GM18951 (cell line): Measurements from ENCODE around the gene MARCHF3.

Experiments
- POLR2A ChIP-seq: IDR thresholded peaks from 4 replicates; pipeline ENCODE4 v1.6.1; 2011; ENCODE audit warnings: mild to moderate bottlenecking; ENCODE audit not compliant: insufficient read length, insufficient read depth; ENCODE audit errors: extremely low read depth
- in situ Hi-C: fragments of 300-500 bp; cut with MboI; formaldehyde crosslinking; loops from one replicate; pipeline ENCODE4 v1.12.0; 2022; ENCODE audit warnings: low sequenced_read_pairs, mixed read lengths, inconsistent platforms; ENCODE audit not compliant: unreplicated experiment

Gene MARCHF3, protein sequence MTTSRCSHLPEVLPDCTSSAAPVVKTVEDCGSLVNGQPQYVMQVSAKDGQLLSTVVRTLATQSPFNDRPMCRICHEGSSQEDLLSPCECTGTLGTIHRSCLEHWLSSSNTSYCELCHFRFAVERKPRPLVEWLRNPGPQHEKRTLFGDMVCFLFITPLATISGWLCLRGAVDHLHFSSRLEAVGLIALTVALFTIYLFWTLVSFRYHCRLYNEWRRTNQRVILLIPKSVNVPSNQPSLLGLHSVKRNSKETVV

GRCh38 chr5:127030259-127031146 lies at the start of gene MARCHF3:
MARCHF3 (minus strand) TSS chr5:127030558; CDS start chr5:126918171, 112,387 bp downstream.
- in situ Hi-C loops, result no loop called here
- peak; percentile 92 for TF ChIP-seq POLR2A

DNA sequence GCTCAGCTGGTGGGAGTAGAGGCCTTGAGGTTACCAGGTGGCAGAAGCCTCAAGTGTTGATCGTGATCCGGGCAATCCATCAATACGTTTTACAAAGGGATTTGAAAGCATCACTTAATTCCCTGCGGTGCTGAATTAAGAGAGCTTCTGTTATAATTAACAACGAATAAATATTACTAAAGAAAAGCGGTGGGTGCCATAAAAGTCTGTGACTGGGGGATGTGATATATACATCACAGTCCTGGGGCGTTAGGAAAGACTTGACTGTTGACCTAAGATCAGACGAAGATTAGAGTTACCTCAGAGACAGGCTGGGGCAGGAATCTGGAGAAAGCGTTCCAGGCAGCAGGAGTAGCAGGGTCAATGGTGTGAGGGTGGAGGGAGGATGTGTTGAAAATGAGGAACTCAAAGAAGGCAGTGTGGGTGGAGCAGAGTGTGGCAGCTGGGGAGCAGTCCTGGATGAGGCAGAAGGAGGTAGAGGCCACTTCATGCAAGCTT lies 49.7 kb upstream of the MARCHF3 start:
- TF ChIP-seq POLR2A, result no peak
- in situ Hi-C loops, result no loop called here

- TF ChIP-seq POLR2A, result no peak
- in situ Hi-C loops, result no loop called here
Measured at GRCh38 chr5:127077366-127077765, 47.0 kb upstream of the MARCHF3 start.

GRCh38 chr5:127076315-127077129 lies 46.2 kb upstream of the MARCHF3 start:
- in situ Hi-C loops, result no loop called here
- no peak for TF ChIP-seq POLR2A

DNA sequence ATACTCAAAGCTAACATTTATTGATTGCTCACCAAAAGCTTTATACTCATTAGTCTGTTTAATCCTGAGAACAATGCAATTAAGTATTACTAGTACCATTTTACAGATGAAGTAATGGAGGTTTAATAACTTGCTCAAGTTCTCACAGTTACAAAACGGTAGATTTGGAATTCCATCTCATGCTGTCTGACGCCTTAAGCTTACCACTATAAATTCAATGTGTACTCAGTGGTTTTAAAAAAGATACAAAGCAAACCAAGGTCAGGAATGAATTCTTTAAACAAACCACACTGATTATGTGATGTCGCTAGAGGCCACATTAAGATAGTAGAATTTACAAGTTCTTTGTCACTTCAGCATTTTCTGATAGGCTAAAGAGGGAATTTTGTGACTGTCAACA lies 44.1 kb upstream of the MARCHF3 start:
- in situ Hi-C loops, result no loop called here

DNA sequence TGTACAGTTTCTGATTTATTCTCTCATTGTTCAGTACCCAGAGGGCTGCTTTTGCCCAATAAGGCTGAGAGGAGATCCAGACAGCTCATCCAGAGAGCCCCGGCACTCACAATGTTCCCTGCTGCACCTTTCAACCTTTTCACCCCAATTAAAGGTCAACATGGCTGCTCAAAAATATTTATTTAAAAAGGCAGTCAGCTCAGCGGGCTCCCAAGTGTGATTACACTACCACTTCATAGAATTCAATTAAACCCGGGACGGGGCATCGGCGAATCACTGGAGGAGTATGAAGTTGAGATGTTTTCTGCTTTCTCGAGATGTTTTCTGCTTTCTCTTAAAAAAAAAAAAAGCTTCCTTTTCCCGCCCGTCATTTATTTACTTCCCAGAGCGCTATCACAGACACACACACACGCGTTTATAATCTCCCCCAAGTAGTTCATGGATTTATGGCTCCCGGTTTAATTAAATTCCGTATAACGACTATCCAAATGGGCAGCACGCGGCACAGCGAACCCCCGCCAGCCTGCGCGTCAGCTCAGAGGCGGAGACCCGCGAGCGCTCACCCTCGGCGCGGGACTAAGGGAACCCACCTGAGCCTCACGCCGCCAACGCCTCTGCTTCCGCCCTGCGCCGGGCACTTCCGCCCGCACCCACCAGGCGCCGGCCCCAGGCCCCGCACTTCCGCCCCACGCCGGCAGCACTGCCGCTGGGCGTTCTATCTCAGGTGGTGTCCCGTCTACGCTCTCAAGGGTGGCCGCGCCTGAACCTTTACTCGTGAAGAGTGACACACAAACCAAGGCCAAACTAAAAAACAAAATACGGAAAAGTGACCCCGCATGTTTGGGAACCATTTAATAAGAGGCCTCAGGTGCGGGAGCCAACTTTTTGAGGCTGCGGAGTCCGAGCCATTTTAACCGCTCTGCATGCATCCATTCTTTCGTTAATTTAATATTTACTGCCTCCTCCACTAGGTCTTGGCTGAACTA lies 42.8 kb upstream of the MARCHF3 start, which contains the start of gene C5orf63:
Gene C5orf63 (minus strand): TSS at position 642 of the 986 bp plus-strand sequence. CDS start 14,507 bp downstream, outside the sequence.
- in situ Hi-C loops, result no loop called here
- TF ChIP-seq POLR2A, result peak; percentile 85

More for the DNA sequence above, 44.1 kb upstream of the MARCHF3 start:
- TF ChIP-seq POLR2A, result no peak

DNA sequence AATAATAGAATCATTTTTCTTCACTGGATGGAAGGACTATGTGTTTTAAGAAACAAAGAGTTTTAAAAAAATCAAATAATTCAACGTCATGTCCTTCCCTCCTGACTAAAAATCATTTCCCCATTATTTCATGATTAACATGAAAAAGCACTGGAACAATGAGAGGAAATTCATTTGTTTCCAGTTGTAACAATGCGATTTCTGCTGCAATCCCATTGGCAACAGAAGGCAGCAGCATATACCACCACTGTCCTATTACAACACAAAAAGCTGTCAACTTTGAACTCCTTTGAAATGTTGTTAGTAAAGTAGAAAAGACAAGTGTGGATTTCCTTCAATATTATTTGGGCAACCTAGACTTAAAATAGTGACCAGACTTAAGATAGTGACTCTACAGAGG lies 39.9 kb upstream of the MARCHF3 start:
- in situ Hi-C loops, result no loop called here

GRCh38 chr5:127068493-127069214 lies 38.3 kb upstream of the MARCHF3 start:
- no peak for TF ChIP-seq POLR2A
- in situ Hi-C loops, result no loop called here

More for the DNA sequence above, 39.9 kb upstream of the MARCHF3 start:
- TF ChIP-seq POLR2A, result no peak

GRCh38 chr5:127066721-127067120 lies 36.4 kb upstream of the MARCHF3 start:
- TF ChIP-seq POLR2A, result no peak
- in situ Hi-C loops, result no loop called here

DNA sequence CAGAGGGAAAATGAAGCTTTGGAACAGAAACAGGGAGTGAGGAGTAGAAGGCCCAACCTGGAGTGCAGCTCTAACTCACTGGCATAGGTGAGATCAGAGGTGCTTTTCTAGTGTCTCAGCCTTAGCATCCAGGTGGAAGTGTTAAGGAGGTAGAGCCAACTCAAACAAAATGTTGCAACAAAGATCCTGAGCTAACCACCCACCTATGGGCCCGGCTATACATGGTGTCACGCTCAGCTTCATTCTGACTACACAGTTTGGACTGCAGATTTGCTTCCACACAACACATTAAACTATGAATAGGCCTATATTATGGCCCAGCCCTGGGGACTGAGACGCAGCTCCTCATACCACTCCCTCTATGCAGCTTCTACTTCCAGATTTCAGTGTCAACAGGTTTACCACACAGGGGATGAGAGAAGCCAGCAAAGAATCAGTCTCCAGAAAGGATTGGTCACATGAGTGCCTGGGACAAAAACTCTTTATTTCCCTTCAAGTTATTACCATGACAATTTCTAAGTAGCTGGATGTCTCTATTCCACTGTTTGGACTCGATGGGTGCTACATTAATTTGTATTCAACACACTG lies 34.0 kb upstream of the MARCHF3 start:
- in situ Hi-C loops, result no loop called here
- no peak for TF ChIP-seq POLR2A
